AG09319 (cell line): Measurements from ENCODE around the gene TRPC6.
"Not testable (repeated sequence)": the region's sequence is repeated elsewhere in the genome, so short reads cannot be mapped to it uniquely, and the experiment has no call there.

Experiments
- DNase-seq: peaks from one replicate; pipeline ENCODE4 v3.0.0-alpha.2; 2010; ENCODE audit warnings: low read depth; ENCODE audit errors: extremely low read depth
- CTCF ChIP-seq: IDR thresholded peaks from 2 replicates; pipeline ENCODE4 v1.5.1; 2011; ENCODE audit warnings: low read depth, mild to moderate bottlenecking, inconsistent platforms, low read length, moderate library complexity

Gene TRPC6

DNA sequence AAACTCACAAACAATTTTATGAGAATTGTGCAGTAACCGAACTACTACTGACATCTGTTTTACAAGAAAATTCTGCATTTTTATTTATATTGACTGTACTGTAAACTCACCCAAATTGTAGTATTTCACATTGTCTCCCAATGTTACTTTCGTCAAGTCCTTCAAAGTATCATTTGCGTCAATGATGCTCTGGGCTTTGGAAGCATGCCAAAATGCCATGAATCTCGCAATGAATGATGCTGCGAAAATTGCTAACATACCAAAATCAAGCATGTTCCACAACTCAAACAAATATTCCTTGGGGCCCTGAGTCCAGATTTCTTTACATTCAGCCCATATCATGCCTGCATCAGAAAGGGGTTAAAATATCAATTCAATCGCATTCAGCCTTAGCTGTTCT lies 107.6 kb downstream of the TRPC6 start:
- no peak for TF ChIP-seq CTCF
- DNase-seq = no peak

DNA sequence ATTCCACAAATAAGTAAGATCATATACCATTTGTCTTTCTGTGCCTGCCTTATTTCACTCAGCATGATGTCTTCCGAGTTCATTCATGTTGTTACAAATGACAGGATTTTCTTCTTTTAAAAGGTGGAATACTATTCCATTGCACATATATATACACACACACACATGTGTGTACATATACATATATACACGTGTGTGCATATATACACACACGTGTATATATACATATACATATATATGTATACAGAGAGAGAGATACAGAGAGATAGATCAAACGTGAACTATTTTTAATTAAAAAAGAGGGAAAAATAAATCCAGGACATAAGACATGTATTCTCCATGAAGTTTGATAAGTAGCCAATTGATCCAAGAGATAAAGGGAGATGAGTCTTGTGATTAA lies 108.1 kb downstream of the TRPC6 start:
- TF ChIP-seq CTCF = no peak
- no peak for DNase-seq

DNA sequence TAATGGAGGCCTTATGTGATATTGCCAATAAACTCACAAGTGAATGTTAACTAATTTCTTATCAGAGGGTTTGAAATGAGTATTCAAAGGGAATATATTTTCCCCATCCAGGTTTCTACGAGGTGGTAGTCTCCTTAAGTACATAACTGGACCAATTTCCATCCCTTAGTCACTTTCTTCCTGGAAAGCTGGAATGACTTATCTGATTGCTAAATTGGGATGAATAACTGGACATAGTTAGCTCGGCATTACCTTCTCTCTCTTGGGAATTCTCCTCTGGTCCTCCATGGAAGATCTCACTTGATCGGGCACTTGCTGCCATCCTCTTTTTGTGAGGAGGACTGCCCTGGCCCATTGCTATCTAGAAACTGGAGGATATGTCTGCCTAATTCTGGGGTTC lies 109.1 kb downstream of the TRPC6 start:
- no peak for TF ChIP-seq CTCF

GRCh38 chr11:101470881-101471520 lies 112.8 kb downstream of the TRPC6 start:
- no peak for DNase-seq
- TF ChIP-seq CTCF = no peak

More for the DNA sequence above, 109.1 kb downstream of the TRPC6 start:
- no peak for DNase-seq

GRCh38 chr11:101470419-101470818 lies 113.4 kb downstream of the TRPC6 start:
- DNase-seq = no peak

GRCh38 chr11:101466352-101466751 lies 117.5 kb downstream of the TRPC6 start:
- DNase-seq = no peak
- no peak for TF ChIP-seq CTCF

More at GRCh38 chr11:101470419-101470818, 113.4 kb downstream of the TRPC6 start:
- no peak for TF ChIP-seq CTCF

DNA sequence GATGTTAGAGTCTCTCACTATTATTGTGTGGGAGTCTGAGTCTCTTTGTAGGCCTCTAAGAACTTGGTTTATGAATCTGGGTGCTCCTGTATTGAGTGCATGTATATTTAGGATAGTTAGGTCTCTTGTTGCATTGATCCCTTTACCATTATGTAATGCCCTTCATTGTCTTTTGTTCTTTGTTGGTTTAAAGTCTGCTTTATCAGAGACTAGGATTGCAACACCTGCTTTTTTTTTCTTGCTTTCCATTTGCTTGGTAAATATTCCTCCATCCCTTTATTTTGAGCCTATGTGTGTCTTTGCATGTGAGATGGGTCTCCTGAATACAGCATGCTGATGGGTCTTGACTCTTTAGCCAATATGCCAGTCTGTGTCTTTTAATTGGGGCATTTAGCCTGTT lies 119.4 kb downstream of the TRPC6 start:
- DNase-seq = not testable (repeated sequence)

- no peak for DNase-seq
- TF ChIP-seq CTCF = no peak
Observed at GRCh38 chr11:101459020-101459419, 124.8 kb downstream of the TRPC6 start.
